Activated T-helper 2 cell treated with anti-CD3 and anti-CD28 coated beads, Interferon-gamma antibody, Interleukin-2, Interleukin-4, amounts not matched to agents 10 μg/mL and 5 μg/mL and 100 μg/mL, durations not matched to agents 14 hours and 24 hours and 36 hours (primary cell): Measurements from ENCODE around the gene C10orf90. TPM values are rescaled to one million over a fixed set of nuclear protein-coding genes. Genes with fewer than 3 reads are reported as not detected.

Source experiments
- DNase-seq: peaks from one replicate; pipeline ENCODE4 v3.0.0; 2021; ENCODE audit warnings: low spot score
- H3K27ac Mint-ChIP-seq: one replicate; pipeline ENCODE4 v1.8.0; 2021; ENCODE audit warnings: mixed read lengths
- H3K27me3 Mint-ChIP-seq: one replicate; pipeline ENCODE4 v1.8.0; 2021; ENCODE audit warnings: low read depth, mixed read lengths
- H3K36me3 Mint-ChIP-seq: one replicate; pipeline ENCODE4 v1.8.0; 2021; ENCODE audit warnings: low read depth, mixed read lengths
- H3K4me1 Mint-ChIP-seq: one replicate; pipeline ENCODE4 v1.8.0; 2021; ENCODE audit warnings: low read depth, mixed read lengths
- H3K4me3 Mint-ChIP-seq: one replicate; pipeline ENCODE4 v1.8.0; 2021; ENCODE audit warnings: low read depth, mild to moderate bottlenecking, moderate library complexity, mixed read lengths
- H3K9me3 Mint-ChIP-seq: one replicate; pipeline ENCODE4 v1.8.0; 2021; ENCODE audit warnings: mixed read lengths
- intact Hi-C: fragments of 100-400 bp; cut with micrococcal nuclease; formaldehyde crosslinking; loops from one replicate; pipeline ENCODE4 v1.15.1; 2023
- total RNA-seq: library from RNA; stranded (reverse); gene quantifications from 2 replicates; pipeline ENCODE4 v1.2.3, GENCODE V29; 2022

The C10orf90 gene
- total RNA-seq, 1 donor from 2014 or later, result not detected

DNA sequence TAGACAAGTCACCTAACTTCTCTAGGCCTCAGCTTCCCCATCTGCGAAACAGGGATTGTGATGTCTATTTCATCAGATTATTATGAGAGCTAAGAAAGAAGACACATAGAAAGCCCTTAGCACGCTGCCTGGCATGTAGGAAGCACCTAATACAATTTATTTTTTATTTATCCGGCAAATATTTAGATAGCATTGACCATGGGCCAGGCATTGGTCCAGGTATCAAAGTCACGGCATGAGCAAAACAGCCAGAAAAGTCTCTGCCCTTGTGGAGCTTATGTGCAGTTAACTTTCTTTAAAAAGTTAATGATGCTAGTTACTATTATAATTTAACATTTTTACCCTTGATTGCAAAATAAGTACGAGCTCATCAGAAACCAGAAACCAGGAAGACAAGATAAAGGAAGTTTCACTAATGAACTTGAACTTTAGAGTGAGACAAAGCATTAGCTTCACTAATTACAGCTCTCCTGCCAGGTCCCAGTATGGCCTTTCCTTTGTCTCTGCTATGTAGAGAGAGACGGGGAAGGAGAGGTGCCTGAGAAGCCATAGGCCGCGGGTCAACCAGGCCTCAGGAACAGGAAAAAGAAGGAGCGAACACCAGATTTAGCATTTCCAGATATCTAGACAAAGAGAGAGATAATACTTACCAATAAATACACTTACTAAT, 142.7 kb downstream of the C10orf90 start:
- no peaks in the 10 kb centered on the region for H3K27me3 Mint-ChIP-seq
- no peaks in the 10 kb centered on the region for H3K36me3 Mint-ChIP-seq
- H3K4me3 Mint-ChIP-seq, result no peak overlapping the region
- no peak overlapping the region for H3K27ac Mint-ChIP-seq
- H3K9me3 Mint-ChIP-seq, result no peaks in the 10 kb centered on the region
- no peak for DNase-seq
- no peaks in the 10 kb centered on the region for H3K4me1 Mint-ChIP-seq
- intact Hi-C loops, result no loop called here

DNA sequence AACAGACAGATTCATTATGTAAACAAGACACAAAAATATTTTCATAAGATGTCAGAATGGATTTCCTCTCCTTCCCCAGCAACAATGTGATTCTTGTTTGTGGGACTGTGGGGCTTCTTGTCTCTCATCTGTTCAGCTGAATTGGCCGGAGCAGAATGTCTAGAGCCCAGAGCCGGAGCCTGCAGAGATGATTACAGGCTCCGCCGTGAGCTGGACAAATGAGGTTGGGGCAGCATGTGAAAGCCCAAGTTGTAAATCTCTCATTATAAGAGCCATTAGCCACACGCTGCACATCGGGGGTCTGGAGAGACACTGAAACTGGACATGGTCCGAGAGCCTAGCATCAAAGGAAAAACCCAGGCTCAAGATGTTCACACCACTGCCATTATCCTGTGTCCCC, 145.2 kb downstream of the C10orf90 start:
- no peaks in the 10 kb centered on the region for H3K27me3 Mint-ChIP-seq
- H3K4me3 Mint-ChIP-seq, result no peak overlapping the region
- no peaks in the 10 kb centered on the region for H3K36me3 Mint-ChIP-seq
- no peaks in the 10 kb centered on the region for H3K4me1 Mint-ChIP-seq
- DNase-seq, result no peak
- intact Hi-C loops, result no loop called here
- H3K27ac Mint-ChIP-seq, result no peak overlapping the region
- no peaks in the 10 kb centered on the region for H3K9me3 Mint-ChIP-seq

GRCh38 chr10:126524526-126524925, 146.0 kb downstream of the C10orf90 start:
- Mint-ChIP-seq H3K9me3 (no peaks in the 10 kb centered on the region), H3K27ac (no peak overlapping the region), H3K4me1 (no peaks in the 10 kb centered on the region), H3K4me3 (no peak overlapping the region), H3K36me3 (no peaks in the 10 kb centered on the region), H3K27me3 (no peaks in the 10 kb centered on the region)
- intact Hi-C loops, result no loop called here
- DNase-seq, result no peak

- intact Hi-C loops, result no loop called here
- H3K9me3 Mint-ChIP-seq, result no peaks in the 10 kb centered on the region
- no peaks in the 10 kb centered on the region for H3K27me3 Mint-ChIP-seq
- no peaks in the 10 kb centered on the region for H3K36me3 Mint-ChIP-seq
- no peak for DNase-seq
- no peak overlapping the region for H3K27ac Mint-ChIP-seq
- H3K4me3 Mint-ChIP-seq, result no peak overlapping the region
- no peaks in the 10 kb centered on the region for H3K4me1 Mint-ChIP-seq
Measured at GRCh38 chr10:126523071-126523470, 147.4 kb downstream of the C10orf90 start.

DNA sequence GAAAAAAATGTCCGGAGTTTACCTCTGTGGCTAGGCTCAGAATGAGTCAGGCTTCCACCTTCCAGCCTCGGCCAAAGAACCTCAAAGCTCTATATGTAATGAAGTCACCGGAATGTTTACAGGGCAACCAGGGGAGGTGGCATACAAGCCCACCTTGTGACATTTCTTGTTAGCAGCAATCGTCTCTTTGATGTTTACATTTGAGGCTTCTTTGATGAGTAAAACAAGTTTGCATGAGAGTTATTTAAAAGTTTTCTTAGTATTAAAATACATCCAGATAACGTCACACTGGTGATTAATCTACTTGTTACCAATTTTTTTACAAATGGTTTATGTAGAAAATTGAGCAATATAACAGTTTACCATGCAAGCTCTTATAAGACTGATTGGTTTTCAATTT, 149.1 kb downstream of the C10orf90 start:
- Mint-ChIP-seq H3K4me1 (no peaks in the 10 kb centered on the region), H3K9me3 (no peaks in the 10 kb centered on the region), H3K27ac (no peak overlapping the region), H3K36me3 (no peaks in the 10 kb centered on the region), H3K27me3 (no peaks in the 10 kb centered on the region), H3K4me3 (no peak overlapping the region)
- intact Hi-C loops, result no loop called here
- no peak for DNase-seq

DNA sequence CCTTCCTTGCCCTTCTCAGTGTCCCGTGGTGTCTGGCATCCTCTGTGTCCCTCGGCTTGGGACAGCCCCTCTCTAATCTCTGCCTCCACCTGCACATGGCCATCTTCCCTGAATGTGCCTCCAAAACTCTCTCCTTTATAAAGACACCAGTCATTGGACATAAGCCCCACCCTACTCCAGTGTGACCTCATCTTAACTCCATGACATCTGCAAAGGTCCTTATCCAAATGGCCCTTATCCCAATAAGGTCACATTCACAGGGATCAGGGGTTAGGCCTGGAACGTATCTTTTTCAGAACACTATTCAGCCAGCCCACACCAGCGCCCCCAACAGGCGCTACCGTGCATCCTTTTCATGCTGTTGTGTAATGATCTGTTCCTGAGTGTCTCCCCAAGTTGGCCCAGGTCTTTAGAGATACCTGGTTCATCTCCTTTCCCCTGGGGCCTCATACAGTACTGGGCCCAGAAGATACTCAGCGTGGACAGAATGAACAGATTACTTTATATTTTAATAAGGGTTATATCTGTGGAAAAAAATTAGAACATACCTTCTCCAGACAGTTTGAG, 149.7 kb downstream of the C10orf90 start:
- H3K27ac Mint-ChIP-seq, result no peak overlapping the region
- intact Hi-C loops, result no loop called here

DNA sequence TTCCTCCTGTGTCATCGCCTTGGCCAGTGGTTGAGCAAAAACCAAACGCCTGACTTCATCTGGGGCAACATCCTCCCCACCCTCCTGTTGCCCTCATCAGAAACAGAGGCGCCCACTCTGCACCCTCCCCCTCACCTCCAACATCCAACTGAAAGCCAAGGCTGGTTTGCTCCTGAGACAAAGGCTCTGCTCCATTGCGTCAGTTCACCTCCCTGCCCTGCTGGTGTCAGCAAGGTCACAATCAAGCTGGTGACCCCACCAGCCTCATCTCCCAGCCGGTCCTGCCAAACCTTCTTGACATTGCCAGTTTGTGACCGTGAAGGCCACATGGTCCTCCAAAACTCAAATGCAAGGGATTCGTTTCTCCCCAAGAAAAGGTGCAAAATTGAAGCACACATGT, 150.5 kb downstream of the C10orf90 start:
- no peaks in the 10 kb centered on the region for H3K27me3 Mint-ChIP-seq
- intact Hi-C loops, result no loop called here
- no peak overlapping the region for H3K4me3 Mint-ChIP-seq
- no peaks in the 10 kb centered on the region for H3K9me3 Mint-ChIP-seq
- H3K4me1 Mint-ChIP-seq, result no peaks in the 10 kb centered on the region
- H3K27ac Mint-ChIP-seq, result no peak overlapping the region
- H3K36me3 Mint-ChIP-seq, result no peaks in the 10 kb centered on the region
- DNase-seq, result no peak

More for the DNA sequence above, 149.7 kb downstream of the C10orf90 start:
- Mint-ChIP-seq H3K36me3 (no peaks in the 10 kb centered on the region), H3K27me3 (no peaks in the 10 kb centered on the region), H3K9me3 (no peaks in the 10 kb centered on the region), H3K4me1 (no peaks in the 10 kb centered on the region), H3K4me3 (no peak overlapping the region)
- DNase-seq, result no peak

GRCh38 chr10:126519185-126519584, 151.3 kb downstream of the C10orf90 start:
- H3K9me3 Mint-ChIP-seq, result no peaks in the 10 kb centered on the region
- H3K27ac Mint-ChIP-seq, result no peak overlapping the region
- DNase-seq, result no peak
- no peaks in the 10 kb centered on the region for H3K27me3 Mint-ChIP-seq
- no peak overlapping the region for H3K4me3 Mint-ChIP-seq
- no peaks in the 10 kb centered on the region for H3K4me1 Mint-ChIP-seq
- no peaks in the 10 kb centered on the region for H3K36me3 Mint-ChIP-seq
- intact Hi-C loops, result no loop called here

- no peaks in the 10 kb centered on the region for H3K36me3 Mint-ChIP-seq
- intact Hi-C loops, result no loop called here
- no peaks in the 10 kb centered on the region for H3K4me1 Mint-ChIP-seq
- H3K4me3 Mint-ChIP-seq, result no peak overlapping the region
- no peaks in the 10 kb centered on the region for H3K9me3 Mint-ChIP-seq
- no peaks in the 10 kb centered on the region for H3K27me3 Mint-ChIP-seq
- DNase-seq, result no peak
- H3K27ac Mint-ChIP-seq, result no peak overlapping the region
Measured at GRCh38 chr10:126518218-126519080, 152.0 kb downstream of the C10orf90 start.

GRCh38 chr10:126516515-126516914, 154.0 kb downstream of the C10orf90 start:
- no peak for DNase-seq
- Mint-ChIP-seq H3K27ac (no peak overlapping the region), H3K9me3 (no peaks in the 10 kb centered on the region), H3K4me3 (no peak overlapping the region), H3K36me3 (no peaks in the 10 kb centered on the region), H3K4me1 (no peaks in the 10 kb centered on the region), H3K27me3 (no peaks in the 10 kb centered on the region)
- intact Hi-C loops, result no loop called here

DNA sequence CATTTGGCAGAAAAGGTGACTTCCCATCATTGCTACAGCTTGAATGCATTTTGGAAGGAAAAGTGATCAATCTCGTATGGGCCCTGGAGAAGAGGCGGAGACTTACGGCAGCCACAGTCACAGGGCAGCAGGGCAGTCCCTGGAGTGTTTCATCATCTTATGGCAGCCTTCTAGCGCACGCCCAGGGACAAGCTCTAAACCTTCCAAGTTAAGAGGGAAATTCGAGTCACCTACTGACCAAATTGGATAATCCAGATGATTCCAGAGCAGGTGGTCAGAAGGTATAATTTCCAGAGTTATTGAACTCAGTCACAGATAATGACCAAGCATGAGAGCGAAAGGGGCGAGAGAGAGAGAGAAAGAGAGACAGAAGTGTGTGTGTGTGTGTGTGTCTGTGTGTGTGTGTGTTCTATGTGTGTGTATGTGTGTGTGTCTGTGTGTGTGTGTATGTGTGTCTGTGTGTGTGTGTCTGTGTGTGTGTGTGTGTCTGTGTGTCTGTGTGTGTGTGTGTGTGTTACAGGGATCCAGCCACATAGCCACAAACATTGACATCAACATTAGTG, 158.5 kb downstream of the C10orf90 start:
- no peak overlapping the region for H3K4me3 Mint-ChIP-seq
- no peaks in the 10 kb centered on the region for H3K4me1 Mint-ChIP-seq
- H3K27ac Mint-ChIP-seq, result no peak overlapping the region
- intact Hi-C loops, result no loop called here
- no peaks in the 10 kb centered on the region for H3K9me3 Mint-ChIP-seq
- DNase-seq, result no peak
- no peaks in the 10 kb centered on the region for H3K27me3 Mint-ChIP-seq
- H3K36me3 Mint-ChIP-seq, result no peaks in the 10 kb centered on the region

DNA sequence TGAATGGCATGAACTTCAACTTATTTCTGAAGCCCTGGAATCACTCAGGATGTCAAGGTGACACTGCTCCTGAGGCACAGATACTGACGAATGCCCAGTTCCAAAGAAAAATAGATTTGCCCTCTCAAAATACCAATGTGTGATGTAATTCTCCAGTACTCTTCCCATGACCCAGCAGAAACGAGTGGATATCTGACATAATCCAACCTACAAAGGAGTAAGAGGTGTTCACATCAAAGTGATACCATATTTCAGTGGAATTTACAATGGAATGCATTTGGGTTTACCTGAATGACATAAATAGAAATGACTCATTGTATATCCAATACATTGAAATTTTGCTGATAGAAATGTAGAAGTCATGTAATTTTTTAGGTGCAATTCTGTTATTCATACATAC, 161.3 kb downstream of the C10orf90 start:
- Mint-ChIP-seq H3K4me1 (no peaks in the 10 kb centered on the region), H3K4me3 (no peak overlapping the region), H3K36me3 (no peaks in the 10 kb centered on the region), H3K9me3 (no peaks in the 10 kb centered on the region), H3K27me3 (no peaks in the 10 kb centered on the region), H3K27ac (no peak overlapping the region)
- DNase-seq, result no peak
- intact Hi-C loops, result no loop called here

DNA sequence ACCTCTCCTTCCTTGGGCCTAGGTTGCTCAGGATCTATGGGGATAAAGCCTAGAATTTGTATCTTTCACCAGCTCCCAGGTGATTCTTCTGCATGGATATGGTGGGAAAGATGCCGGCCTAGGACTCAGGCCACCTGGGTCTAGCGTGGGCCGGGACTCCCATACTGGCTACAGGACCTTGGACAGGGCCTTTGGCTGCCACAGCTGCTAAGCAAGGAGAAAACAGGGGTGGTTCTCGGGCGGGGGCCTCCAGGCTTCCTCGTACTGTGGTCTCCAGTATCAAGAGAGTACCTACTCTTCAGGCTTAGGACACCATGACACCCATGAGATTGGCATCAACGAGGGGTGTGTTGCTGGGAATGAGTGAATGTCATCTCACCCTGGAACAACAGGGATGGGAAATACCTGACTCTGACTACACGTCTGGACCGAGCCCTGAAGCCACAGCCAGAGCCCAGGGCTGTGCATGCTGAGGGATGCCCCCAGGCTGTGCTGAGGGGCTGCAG, 161.9 kb downstream of the C10orf90 start:
- Mint-ChIP-seq H3K27me3 (no peaks in the 10 kb centered on the region), H3K36me3 (no peaks in the 10 kb centered on the region), H3K4me1 (no peaks in the 10 kb centered on the region), H3K27ac (no peak overlapping the region), H3K9me3 (no peaks in the 10 kb centered on the region), H3K4me3 (no peak overlapping the region)
- no peak for DNase-seq
- intact Hi-C loops, result no loop called here
